Measurements from ENCODE around the gene OR5D14. TPM values are rescaled to one million over a fixed set of nuclear protein-coding genes. Genes with fewer than 3 reads are reported as not detected.

Gene OR5D14
- total and polyA plus RNA-seq, 8 donors: not detected

DNA sequence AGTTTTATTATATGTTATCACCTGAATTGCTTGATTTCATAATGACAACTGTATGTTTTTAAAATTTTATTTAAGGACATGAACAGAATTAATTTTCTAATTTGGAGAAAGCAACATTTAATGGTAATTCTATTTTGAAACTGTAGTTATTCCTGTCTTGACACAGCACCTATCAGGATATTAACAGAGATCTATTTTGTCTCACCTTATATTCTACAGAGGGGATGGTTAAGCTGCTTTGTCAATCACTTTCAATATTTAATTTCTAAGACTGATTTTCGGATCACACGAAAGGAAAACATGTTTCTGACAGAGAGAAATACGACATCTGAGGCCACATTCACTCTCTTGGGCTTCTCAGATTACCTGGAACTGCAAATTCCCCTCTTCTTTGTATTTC is 43.1 kb downstream of the OR5D14 start, which contains the start of gene OR5D16:
Gene OR5D16, plus strand, starts transcription at position 301 of the 400 bp plus-strand sequence. Its CDS starts 0 bp downstream, at position 301.
- no peak for TF ChIP-seq CTCF (IDR thresholded peaks at IDR 0.05)
- no peak for TF ChIP-seq EP300 (IDR thresholded peaks at IDR 0.05)
- no peak for TF ChIP-seq POLR2AphosphoS5 (IDR thresholded peaks at IDR 0.05)
- TF ChIP-seq POLR2A (IDR thresholded peaks at IDR 0.05): no peak
- intact Hi-C loops (cut with DNase I; ENCODE audit: low total_unique reads): no loop called here
- WGBS, 5 donors: 23 to 43% (median 35%) methylated on average over 3 of the region's 3 CpGs
- Histone ChIP-seq H3K36me3 (no peaks in the 10 kb centered on the region), H3K27me3 (no peaks in the 10 kb centered on the region), H3K9me3 (peaks cover 0 to 19% (median 4%) of the 10 kb centered on the region in 4 donors), H3K27ac (no peak within 1 kb of the TSS), H3K4me3 (no peak within 1 kb of the TSS), H3K4me1 (no peaks in the 10 kb centered on the region)
- DNase-seq: no peak

Other genes starting within 250 kb of the OR5D14 start
- gene OR4C15, start 241.1 kb upstream of the OR5D14 start, total RNA-seq: not detected
- not detected for gene OR4C15, start 241.1 kb upstream of the OR5D14 start, polyA plus RNA-seq
- gene OR4C16, start 223.4 kb upstream of the OR5D14 start, total RNA-seq: not detected
- gene OR4C16, start 223.4 kb upstream of the OR5D14 start, polyA plus RNA-seq: not detected
- gene OR4C11, start 187.9 kb upstream of the OR5D14 start, total RNA-seq: not detected
- gene OR4C11, start 187.9 kb upstream of the OR5D14 start, polyA plus RNA-seq: not detected
- not detected for gene OR4P4, start 160.4 kb upstream of the OR5D14 start, total RNA-seq
- gene OR4P4, start 160.4 kb upstream of the OR5D14 start, polyA plus RNA-seq: not detected
- not detected for gene OR4S2, start 147.2 kb upstream of the OR5D14 start, total RNA-seq
- gene OR4S2, start 147.2 kb upstream of the OR5D14 start, polyA plus RNA-seq: not detected
- gene OR4C6, start 133.4 kb upstream of the OR5D14 start, total RNA-seq: not detected
- gene OR4C6, start 133.4 kb upstream of the OR5D14 start, polyA plus RNA-seq: not detected
- under 1 TPM in 1 of 5 donors, not detected in 4; 0.73 TPM for gene OR5D13, start 22.1 kb upstream of the OR5D14 start, total RNA-seq
- not detected for gene OR5D13, start 22.1 kb upstream of the OR5D14 start, polyA plus RNA-seq
- gene OR5L1, start 15.8 kb downstream of the OR5D14 start, total RNA-seq: under 1 TPM in 1 of 5 donors, not detected in 4; 0.37 TPM
- gene OR5L1, start 15.8 kb downstream of the OR5D14 start, polyA plus RNA-seq: not detected
- gene OR5D18, start 24.1 kb downstream of the OR5D14 start, total RNA-seq: not detected
- gene OR5D18, start 24.1 kb downstream of the OR5D14 start, polyA plus RNA-seq: not detected
- not detected for gene OR5L2, start 31.7 kb downstream of the OR5D14 start, total RNA-seq
- gene OR5L2, start 31.7 kb downstream of the OR5D14 start, polyA plus RNA-seq: not detected
- gene OR5D16, start 43.2 kb downstream of the OR5D14 start, total RNA-seq: not detected
- gene OR5D16, start 43.2 kb downstream of the OR5D14 start, polyA plus RNA-seq: not detected
- gene TRIM51, start 87.7 kb downstream of the OR5D14 start, total RNA-seq: not detected
- not detected for gene TRIM51, start 87.7 kb downstream of the OR5D14 start, polyA plus RNA-seq
- not detected for gene OR5W2, start 119.0 kb downstream of the OR5D14 start, total RNA-seq
- not detected for gene OR5W2, start 119.0 kb downstream of the OR5D14 start, polyA plus RNA-seq
- not detected for gene OR5I1, start 140.8 kb downstream of the OR5D14 start, total RNA-seq
- gene OR5I1, start 140.8 kb downstream of the OR5D14 start, polyA plus RNA-seq: not detected
- not detected for gene OR10AG1, start 174.4 kb downstream of the OR5D14 start, total RNA-seq
- not detected for gene OR10AG1, start 174.4 kb downstream of the OR5D14 start, polyA plus RNA-seq
- not detected for gene OR5F1, start 199.1 kb downstream of the OR5D14 start, total RNA-seq
- gene OR5F1, start 199.1 kb downstream of the OR5D14 start, polyA plus RNA-seq: not detected
- not detected for gene OR5AS1, start 232.1 kb downstream of the OR5D14 start, total RNA-seq
- gene OR5AS1, start 232.1 kb downstream of the OR5D14 start, polyA plus RNA-seq: not detected